ENCODE data around the gene TNNT2.

Gene TNNT2

GRCh38 chr1:201376464-201377374 lies 761 bp downstream of the TNNT2 start:
- H4K20me1 ChIP-seq: no peaks in the 10 kb centered on the region; a peak in 1 of 22 replicates
- no peak overlapping the region for H3K4me3 ChIP-seq
- H3K9ac ChIP-seq: no peak overlapping the region
- no peak for TF ChIP-seq Cebpa-rat (IDR thresholded peaks at IDR 0.05)
- H3K9me3 ChIP-seq (replicated peaks in 1 of 11): no peaks in the 10 kb centered on the region
- no peak overlapping the region for H3K4me2 ChIP-seq
- no peaks in the 10 kb centered on the region for H3K27me3 ChIP-seq
- H3K27ac ChIP-seq: no peak overlapping the region
- H3K36me3 ChIP-seq: no peaks in the 10 kb centered on the region
- peaks cover 0 to 17% (median 9%) of the 10 kb centered on the region in 10 experiments; a peak in 12 of 20 replicates for H3K4me1 ChIP-seq

DNA sequence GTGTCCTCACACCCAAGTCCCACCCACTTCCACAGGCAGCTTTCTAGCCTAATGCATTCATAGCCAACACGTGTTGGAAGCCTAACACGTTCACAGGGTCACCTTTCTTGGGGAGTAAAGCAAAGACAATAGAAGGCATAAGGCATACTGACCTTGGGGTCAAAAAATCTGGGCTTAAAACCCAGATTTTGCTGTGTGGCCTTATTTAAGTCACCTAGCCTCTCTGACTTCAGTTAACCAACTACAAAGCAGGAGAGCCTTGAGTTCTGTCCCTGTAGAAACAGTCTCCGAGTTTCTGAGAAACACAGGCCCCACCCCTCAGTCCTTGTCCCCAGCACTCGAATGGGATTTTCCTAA lies 1.4 kb downstream of the TNNT2 start:
- H3K9ac ChIP-seq: no peak overlapping the region
- no peak overlapping the region for H3K4me3 ChIP-seq
- H3K27ac ChIP-seq: no peak overlapping the region
- H3K4me2 ChIP-seq: peak overlapping the region in 3 of 11 experiments; percentile 15 to 22 (median 16); a peak in 2 of 22 replicates
- no peaks in the 10 kb centered on the region for H3K27me3 ChIP-seq
- no peaks in the 10 kb centered on the region for H3K9me3 ChIP-seq (replicated peaks in 1 of 11)
- TF ChIP-seq Cebpa-rat (IDR thresholded peaks at IDR 0.05): no peak
- H3K4me1 ChIP-seq: peaks cover 0 to 23% (median 15%) of the 10 kb centered on the region in 10 experiments; a peak in 15 of 20 replicates
- no peaks in the 10 kb centered on the region; a peak in 1 of 22 replicates for H4K20me1 ChIP-seq
- H3K36me3 ChIP-seq: no peaks in the 10 kb centered on the region

DNA sequence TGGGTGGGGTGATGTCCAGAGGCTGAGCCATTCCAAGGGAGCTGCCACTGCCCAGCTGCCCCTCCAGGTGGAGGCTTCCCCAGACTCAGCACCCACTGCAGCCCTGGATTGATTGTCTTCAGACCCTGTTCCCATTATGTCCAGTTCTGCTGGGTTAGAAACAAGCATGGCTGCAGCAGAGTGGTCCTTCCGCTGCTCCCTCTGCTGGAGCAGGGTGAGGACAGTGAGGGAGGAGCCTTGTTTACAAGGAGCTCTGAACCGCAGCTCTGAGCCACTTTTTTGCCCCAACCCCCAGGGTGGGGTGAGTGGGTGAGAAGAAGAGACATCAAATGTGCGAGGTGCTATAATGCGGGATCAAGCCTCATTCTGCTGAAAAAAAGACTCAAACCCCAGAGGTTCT lies 2.3 kb downstream of the TNNT2 start:
- no peaks in the 10 kb centered on the region for H3K27me3 ChIP-seq
- H3K4me1 ChIP-seq: peaks cover 0 to 32% (median 24%) of the 10 kb centered on the region in 10 experiments; a peak in 15 of 20 replicates
- H4K20me1 ChIP-seq: no peaks in the 10 kb centered on the region; a peak in 1 of 22 replicates
- no peak overlapping the region for H3K27ac ChIP-seq
- no peaks in the 10 kb centered on the region for H3K9me3 ChIP-seq (replicated peaks in 1 of 11)
- no peaks in the 10 kb centered on the region for H3K36me3 ChIP-seq
- no peak overlapping the region for H3K4me3 ChIP-seq
- TF ChIP-seq Cebpa-rat (IDR thresholded peaks at IDR 0.05): no peak
- peak overlapping the region in 6 of 11 experiments; percentile 12 to 22 (median 16); a peak in 5 of 22 replicates for H3K4me2 ChIP-seq
- no peak overlapping the region for H3K9ac ChIP-seq

GRCh38 chr1:201374364-201374763 lies 3.1 kb downstream of the TNNT2 start:
- Histone ChIP-seq H3K9ac (no peak overlapping the region), H4K20me1 (peaks cover 0 to 1% (median 0%) of the 10 kb centered on the region in 11 experiments; a peak in 1 of 22 replicates), H3K27ac (no peak overlapping the region), H3K36me3 (no peaks in the 10 kb centered on the region), H3K4me1 (peaks cover 1 to 40% (median 32%) of the 10 kb centered on the region in 10 experiments; a peak in 18 of 20 replicates), H3K9me3 (replicated peaks in 1 of 11) (no peaks in the 10 kb centered on the region), H3K4me3 (no peak overlapping the region), H3K27me3 (no peaks in the 10 kb centered on the region), H3K4me2 (no peak overlapping the region)
- TF ChIP-seq Cebpa-rat (IDR thresholded peaks at IDR 0.05): no peak

- Histone ChIP-seq H3K9ac (no peak overlapping the region), H3K36me3 (no peaks in the 10 kb centered on the region), H3K9me3 (replicated peaks in 1 of 11) (no peaks in the 10 kb centered on the region), H3K4me1 (peaks cover 10 to 65% (median 50%) of the 10 kb centered on the region in 10 experiments; a peak in 18 of 20 replicates), H3K4me3 (no peak overlapping the region), H3K27ac (no peak overlapping the region), H4K20me1 (peaks cover 0 to 4% (median 0%) of the 10 kb centered on the region in 11 experiments; a peak in 1 of 22 replicates), H3K4me2 (peak overlapping the region in 7 of 11 experiments; percentile 78 to 97 (median 90); a peak in 13 of 22 replicates), H3K27me3 (no peaks in the 10 kb centered on the region)
- TF ChIP-seq Cebpa-rat (IDR thresholded peaks at IDR 0.05): no peak
Measured at GRCh38 chr1:201371792-201372191, 5.7 kb downstream of the TNNT2 start.

DNA sequence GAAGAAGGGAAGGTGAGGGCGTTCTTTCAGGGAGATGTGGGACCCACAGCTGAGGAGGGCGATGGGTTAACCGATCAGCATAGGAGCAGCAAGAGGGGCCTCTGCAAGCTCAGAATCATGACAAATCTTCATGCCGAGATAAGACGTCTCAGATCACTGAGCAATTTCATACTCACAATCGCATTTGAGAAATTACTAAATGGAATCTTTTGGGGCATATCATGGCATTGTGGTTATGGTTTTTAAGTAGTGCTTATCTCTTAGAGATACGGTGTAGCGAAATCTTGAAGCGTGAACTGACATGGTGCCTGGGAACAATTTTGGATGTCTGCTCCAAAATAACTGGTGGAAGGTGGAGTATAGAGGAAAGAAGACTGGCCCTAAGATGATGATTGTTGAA lies 6.2 kb downstream of the TNNT2 start:
- H3K27ac ChIP-seq: no peak overlapping the region
- no peaks in the 10 kb centered on the region for H3K36me3 ChIP-seq
- H3K4me1 ChIP-seq: peaks cover 10 to 65% (median 50%) of the 10 kb centered on the region in 10 experiments; a peak in 18 of 20 replicates
- no peak overlapping the region for H3K9ac ChIP-seq
- H4K20me1 ChIP-seq: peaks cover 0 to 4% (median 0%) of the 10 kb centered on the region in 11 experiments; a peak in 1 of 22 replicates
- TF ChIP-seq Cebpa-rat (IDR thresholded peaks at IDR 0.05): no peak
- no peaks in the 10 kb centered on the region; a peak in 1 of 22 replicates for H3K9me3 ChIP-seq (replicated peaks in 1 of 11)
- peak overlapping the region in 8 of 11 experiments; percentile 37 to 97 (median 90); a peak in 16 of 22 replicates for H3K4me2 ChIP-seq
- no peaks in the 10 kb centered on the region for H3K27me3 ChIP-seq
- H3K4me3 ChIP-seq: no peak overlapping the region

- TF ChIP-seq Cebpa-rat (IDR thresholded peaks at IDR 0.05): no peak
Measured at GRCh38 chr1:201370500-201370899, 7.0 kb downstream of the TNNT2 start.

DNA sequence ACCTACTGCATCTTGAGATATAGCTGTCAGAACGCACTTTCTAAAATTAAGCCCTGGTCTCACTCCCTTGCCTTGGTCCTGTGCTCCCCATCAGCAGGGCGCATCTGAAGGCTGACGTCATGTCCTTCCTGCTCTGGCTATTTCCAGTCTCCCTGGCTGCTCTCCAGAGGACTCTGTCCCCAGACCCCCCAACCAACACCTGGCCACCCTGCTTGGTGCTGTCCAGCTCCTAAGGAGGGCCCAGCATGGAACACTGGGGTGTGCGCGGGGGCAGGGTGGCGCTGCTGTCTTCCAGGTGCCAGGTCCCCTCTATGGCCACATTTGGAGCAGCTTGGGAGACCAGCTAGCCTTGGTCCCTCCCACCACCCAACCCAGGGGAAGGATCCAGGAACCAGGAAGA lies 8.3 kb downstream of the TNNT2 start:
- Histone ChIP-seq H3K36me3 (no peaks in the 10 kb centered on the region), H3K9me3 (replicated peaks in 1 of 11) (no peaks in the 10 kb centered on the region; a peak in 1 of 22 replicates), H4K20me1 (peaks cover 0 to 12% (median 0%) of the 10 kb centered on the region in 11 experiments; a peak in 1 of 22 replicates), H3K4me3 (peak overlapping the region in 3 of 10 experiments; percentile 2 to 30 (median 8); a peak in 3 of 20 replicates), H3K27me3 (no peaks in the 10 kb centered on the region), H3K9ac (peak overlapping the region in 1 of 11 experiments; percentile 35; a peak in 1 of 22 replicates), H3K27ac (peak overlapping the region in 3 of 11 experiments; percentile 22 to 41 (median 40); a peak in 5 of 22 replicates), H3K4me1 (peaks cover 10 to 70% (median 61%) of the 10 kb centered on the region in 10 experiments; a peak in 18 of 20 replicates), H3K4me2 (peak overlapping the region; percentile 4 to 97 (median 85); a peak in 20 of 22 replicates)
- TF ChIP-seq Cebpa-rat (IDR thresholded peaks at IDR 0.05): no peak

More at GRCh38 chr1:201370500-201370899, 7.0 kb downstream of the TNNT2 start:
- Histone ChIP-seq H3K27ac (no peak overlapping the region), H3K36me3 (no peaks in the 10 kb centered on the region), H3K4me1 (peaks cover 10 to 63% (median 49%) of the 10 kb centered on the region in 10 experiments; a peak in 18 of 20 replicates), H4K20me1 (peaks cover 0 to 4% (median 0%) of the 10 kb centered on the region in 11 experiments; a peak in 1 of 22 replicates), H3K9ac (no peak overlapping the region; a peak in 1 of 22 replicates), H3K9me3 (replicated peaks in 1 of 11) (no peaks in the 10 kb centered on the region; a peak in 1 of 22 replicates), H3K4me2 (peak overlapping the region in 8 of 11 experiments; percentile 10 to 97 (median 90); a peak in 15 of 22 replicates), H3K27me3 (no peaks in the 10 kb centered on the region), H3K4me3 (no peak overlapping the region)

DNA sequence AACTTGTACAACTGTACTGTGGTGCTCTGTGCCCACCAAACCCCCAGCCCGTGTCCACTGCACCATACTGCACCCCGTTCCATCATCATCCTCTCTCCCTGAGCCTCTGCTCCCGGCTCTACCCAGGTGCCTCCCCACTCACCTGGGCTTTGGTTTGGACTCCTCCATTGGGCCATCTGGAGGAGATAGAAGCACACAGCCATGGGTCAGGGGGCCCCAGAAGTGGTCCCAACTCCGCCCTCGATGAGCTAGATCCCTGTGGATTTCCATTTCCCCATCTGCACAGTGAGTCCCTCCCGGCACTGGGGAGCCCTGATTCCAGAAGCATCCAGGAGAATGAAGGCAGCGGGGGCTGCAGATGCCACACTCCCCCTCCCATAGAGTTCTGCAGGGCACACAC lies 10.8 kb downstream of the TNNT2 start:
- Histone ChIP-seq H3K4me2 (peak overlapping the region in 2 of 11 experiments; percentile 90 to 97; a peak in 3 of 22 replicates), H3K9ac (no peak overlapping the region), H3K27ac (no peak overlapping the region), H3K27me3 (no peaks in the 10 kb centered on the region), H4K20me1 (peaks cover 0 to 12% (median 0%) of the 10 kb centered on the region in 11 experiments; a peak in 1 of 22 replicates), H3K4me1 (peaks cover 10 to 88% (median 79%) of the 10 kb centered on the region in 10 experiments; a peak in 18 of 20 replicates), H3K36me3 (no peaks in the 10 kb centered on the region), H3K9me3 (replicated peaks in 1 of 11) (no peaks in the 10 kb centered on the region; a peak in 1 of 22 replicates), H3K4me3 (no peak overlapping the region)
- TF ChIP-seq Cebpa-rat (IDR thresholded peaks at IDR 0.05): no peak
